ENCODE data around the gene MDGA2.

Gene MDGA2

GRCh38 chr14:47466916-47467315 is 208.5 kb downstream of the MDGA2 start:
- no peak overlapping the region for H2AFZ ChIP-seq (ENCODE audit: low read depth, low read length)
- H3K4me1 ChIP-seq (ENCODE audit: insufficient read depth, low read length): no peaks in the 10 kb centered on the region
- no peak for DNase-seq
- H3K36me3 ChIP-seq (ENCODE audit: insufficient read depth, low read length): no peaks in the 10 kb centered on the region
- H3K9me3 ChIP-seq (ENCODE audit: insufficient read depth, low read length, severe bottlenecking): no peaks in the 10 kb centered on the region
- H3K9ac ChIP-seq (ENCODE audit: low read depth, low read length): no peak overlapping the region
- no peak overlapping the region for H3K4me3 ChIP-seq (ENCODE audit: low read depth in 1 of 2, low read length in 2 of 2)
- no peak overlapping the region for H3K27ac ChIP-seq (ENCODE audit: low read length)
- no peaks in the 10 kb centered on the region for H3K79me2 ChIP-seq (ENCODE audit: insufficient read depth, low read length)
- no peaks in the 10 kb centered on the region for H3K27me3 ChIP-seq (ENCODE audit: insufficient read depth, low read length, poor library complexity)
- ATAC-seq (ENCODE audit: insufficient read depth, low read depth): no peak
- H4K20me1 ChIP-seq (ENCODE audit: insufficient read depth, low read length): no peaks in the 10 kb centered on the region
- no peak for TF ChIP-seq CTCF (IDR thresholded peaks at IDR 0.05; ENCODE audit: borderline replicate concordance, extremely low read depth, low read length, poor library complexity, severe bottlenecking)
- TF ChIP-seq EZH2 (IDR thresholded peaks at IDR 0.05; ENCODE audit: borderline replicate concordance, low read depth, low read length, severe bottlenecking): no peak
- H3K4me2 ChIP-seq (ENCODE audit: insufficient read depth, low read length): no peak overlapping the region

GRCh38 chr14:47454025-47454424 is 221.4 kb downstream of the MDGA2 start:
- Histone ChIP-seq H2AFZ (ENCODE audit: low read depth, low read length) (no peak overlapping the region), H3K27ac (ENCODE audit: low read length) (no peak overlapping the region), H3K4me2 (ENCODE audit: insufficient read depth, low read length) (no peak overlapping the region), H4K20me1 (ENCODE audit: insufficient read depth, low read length) (no peaks in the 10 kb centered on the region), H3K4me3 (ENCODE audit: low read depth in 1 of 2, low read length in 2 of 2) (no peak overlapping the region), H3K27me3 (ENCODE audit: insufficient read depth, low read length, poor library complexity) (no peaks in the 10 kb centered on the region), H3K4me1 (ENCODE audit: insufficient read depth, low read length) (no peaks in the 10 kb centered on the region), H3K9me3 (ENCODE audit: insufficient read depth, low read length, severe bottlenecking) (no peaks in the 10 kb centered on the region), H3K79me2 (ENCODE audit: insufficient read depth, low read length) (no peaks in the 10 kb centered on the region), H3K36me3 (ENCODE audit: insufficient read depth, low read length) (no peaks in the 10 kb centered on the region), H3K9ac (ENCODE audit: low read depth, low read length) (no peak overlapping the region)
- DNase-seq (no peak), ATAC-seq (ENCODE audit: insufficient read depth, low read depth) (no peak)
- TF ChIP-seq CTCF (IDR thresholded peaks at IDR 0.05; ENCODE audit: borderline replicate concordance, extremely low read depth, low read length, poor library complexity, severe bottlenecking) (no peak), EZH2 (IDR thresholded peaks at IDR 0.05; ENCODE audit: borderline replicate concordance, low read depth, low read length, severe bottlenecking) (no peak)

- no peak for DNase-seq
- no peak for ATAC-seq (ENCODE audit: insufficient read depth, low read depth)
These were observed 228.3 kb downstream of the MDGA2 start for GRCh38 chr14:47447076-47447475.

More at GRCh38 chr14:47447076-47447475, 228.3 kb downstream of the MDGA2 start:
- Histone ChIP-seq H3K36me3 (ENCODE audit: insufficient read depth, low read length) (no peaks in the 10 kb centered on the region), H3K4me1 (ENCODE audit: insufficient read depth, low read length) (no peaks in the 10 kb centered on the region), H3K4me3 (ENCODE audit: low read depth in 1 of 2, low read length in 2 of 2) (no peak overlapping the region), H3K79me2 (ENCODE audit: insufficient read depth, low read length) (no peaks in the 10 kb centered on the region), H3K4me2 (ENCODE audit: insufficient read depth, low read length) (no peak overlapping the region), H4K20me1 (ENCODE audit: insufficient read depth, low read length) (no peaks in the 10 kb centered on the region), H3K27me3 (ENCODE audit: insufficient read depth, low read length, poor library complexity) (no peaks in the 10 kb centered on the region), H3K9me3 (ENCODE audit: insufficient read depth, low read length, severe bottlenecking) (no peaks in the 10 kb centered on the region), H2AFZ (ENCODE audit: low read depth, low read length) (no peak overlapping the region), H3K27ac (ENCODE audit: low read length) (no peak overlapping the region), H3K9ac (ENCODE audit: low read depth, low read length) (no peak overlapping the region)
- TF ChIP-seq EZH2 (IDR thresholded peaks at IDR 0.05; ENCODE audit: borderline replicate concordance, low read depth, low read length, severe bottlenecking) (no peak), CTCF (IDR thresholded peaks at IDR 0.05; ENCODE audit: borderline replicate concordance, extremely low read depth, low read length, poor library complexity, severe bottlenecking) (no peak)
